ENCODE measurements around the gene EML4.

DNA sequence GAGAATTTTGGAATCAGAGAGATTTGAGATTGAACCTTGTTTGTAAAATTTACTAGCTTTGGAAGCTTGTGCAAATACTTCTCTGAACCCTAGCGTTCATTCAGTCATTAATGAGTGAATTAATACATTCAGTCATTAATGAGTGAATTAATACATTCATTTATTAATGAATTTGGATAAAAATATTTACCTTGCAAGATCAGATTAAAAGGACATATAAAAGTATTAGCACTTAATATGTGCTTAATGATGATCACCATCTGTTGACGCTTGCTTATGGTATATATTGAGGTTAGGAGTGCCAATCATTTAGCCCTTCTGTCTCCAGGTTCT lies 26.9 kb downstream of the EML4 start:
- TF ChIP-seq, protein P1, sequence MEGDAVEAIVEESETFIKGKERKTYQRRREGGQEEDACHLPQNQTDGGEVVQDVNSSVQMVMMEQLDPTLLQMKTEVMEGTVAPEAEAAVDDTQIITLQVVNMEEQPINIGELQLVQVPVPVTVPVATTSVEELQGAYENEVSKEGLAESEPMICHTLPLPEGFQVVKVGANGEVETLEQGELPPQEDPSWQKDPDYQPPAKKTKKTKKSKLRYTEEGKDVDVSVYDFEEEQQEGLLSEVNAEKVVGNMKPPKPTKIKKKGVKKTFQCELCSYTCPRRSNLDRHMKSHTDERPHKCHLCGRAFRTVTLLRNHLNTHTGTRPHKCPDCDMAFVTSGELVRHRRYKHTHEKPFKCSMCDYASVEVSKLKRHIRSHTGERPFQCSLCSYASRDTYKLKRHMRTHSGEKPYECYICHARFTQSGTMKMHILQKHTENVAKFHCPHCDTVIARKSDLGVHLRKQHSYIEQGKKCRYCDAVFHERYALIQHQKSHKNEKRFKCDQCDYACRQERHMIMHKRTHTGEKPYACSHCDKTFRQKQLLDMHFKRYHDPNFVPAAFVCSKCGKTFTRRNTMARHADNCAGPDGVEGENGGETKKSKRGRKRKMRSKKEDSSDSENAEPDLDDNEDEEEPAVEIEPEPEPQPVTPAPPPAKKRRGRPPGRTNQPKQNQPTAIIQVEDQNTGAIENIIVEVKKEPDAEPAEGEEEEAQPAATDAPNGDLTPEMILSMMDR (IDR thresholded peaks at IDR 0.05) = no peak
- TF ChIP-seq EP300 (IDR thresholded peaks at IDR 0.05) (no peak), POLR2A (IDR thresholded peaks at IDR 0.05; ENCODE audit: low read depth) (no peak)
